Amniotic epithelial cell (primary cell): ENCODE measurements around the gene LRCOL1.
A peak's percentile ranks its signal among the peaks of the same experiment; 100 is the strongest.

Experiments used
- DNase-seq: peaks from one replicate; pipeline ENCODE4 v3.0.0-alpha.2; 2010; ENCODE audit warnings: low read depth

The LRCOL1 gene

GRCh38 chr12:132563911-132564310, 46.5 kb downstream of the LRCOL1 start:
- DNase-seq = no peak

GRCh38 chr12:132562489-132563021, 47.8 kb downstream of the LRCOL1 start:
- no peak for DNase-seq

- DNase-seq = no peak
These were observed 48.8 kb downstream of the LRCOL1 start for GRCh38 chr12:132561427-132562156.

GRCh38 chr12:132560614-132561426, 49.6 kb downstream of the LRCOL1 start:
- DNase-seq = peak; percentile 27

- DNase-seq = no peak
These were observed 50.1 kb downstream of the LRCOL1 start for GRCh38 chr12:132560364-132560613.

- DNase-seq = peak; percentile 15
These were observed 50.6 kb downstream of the LRCOL1 start for GRCh38 chr12:132559652-132560363.

- no peak for DNase-seq
These were observed 51.3 kb downstream of the LRCOL1 start for GRCh38 chr12:132558861-132559623.

- DNase-seq = no peak
These were observed 52.1 kb downstream of the LRCOL1 start for GRCh38 chr12:132558042-132558856.

- no peak for DNase-seq
These were observed 52.9 kb downstream of the LRCOL1 start for GRCh38 chr12:132557291-132558015.

- no peak for DNase-seq
These were observed 53.6 kb downstream of the LRCOL1 start for GRCh38 chr12:132556801-132557200.

GRCh38 chr12:132556216-132556615, 54.2 kb downstream of the LRCOL1 start:
- no peak for DNase-seq

- DNase-seq = no peak
These were observed 54.7 kb downstream of the LRCOL1 start for GRCh38 chr12:132555686-132556085.

GRCh38 chr12:132554845-132555630, 55.3 kb downstream of the LRCOL1 start:
- DNase-seq = no peak
